K562 (cell line): ENCODE results near the gene ESRRB. TPM values are rescaled to one million over a fixed set of nuclear protein-coding genes. Genes with fewer than 3 reads are reported as not detected.

ENCODE experiments used
- BHLHE40 ChIP-seq: IDR thresholded peaks from 2 replicates; pipeline ENCODE4 v1.6.1; 2011; ENCODE audit warnings: low read length, improper control_type of control experiment
- CGGBP1 ChIP-seq: fragments of 250-450 bp; sonication (Bioruptor Pico); IDR thresholded peaks from 2 replicates; pipeline ENCODE4 v1.9.0; 2021; ENCODE audit warnings: mild to moderate bottlenecking
- CTCF ChIP-seq, 3 experiments: IDR thresholded peaks in 2 of 3; conservative IDR thresholded peaks in 1 of 3; 2 replicates each; pipeline ENCODE4 v1.5.1; 2011 to 2012; ENCODE audit warnings: low read length in 3 of 3, mild to moderate bottlenecking in 3 of 3, control low read depth in 2 of 3, improper control_type of control experiment in 1 of 3, inconsistent platforms in 1 of 3, low read depth in 1 of 3, mixed read lengths in 1 of 3, moderate library complexity in 1 of 3; ENCODE audit not compliant: insufficient read depth in 2 of 3
- EGR1 ChIP-seq: fragments of 450-650 bp; conservative IDR thresholded peaks from 2 replicates; pipeline ENCODE4 v1.6.1; 2017; ENCODE audit warnings: mild to moderate bottlenecking
- MAFG ChIP-seq: fragments of 450-650 bp; conservative IDR thresholded peaks from 2 replicates; pipeline ENCODE4 v1.6.1; 2016; ENCODE audit warnings: missing genetic modification characterization, missing compliant biosample characterization
- POLR2H ChIP-seq: IDR thresholded peaks from 2 replicates; pipeline ENCODE4 v1.6.1; 2016; ENCODE audit warnings: missing genetic modification characterization, low read depth, mild to moderate bottlenecking, control low read depth, missing compliant biosample characterization, moderate library complexity
- RAD21 ChIP-seq, 2 experiments: fragments of 250-450 bp in 1 of 2; fragments of 450-650 bp in 1 of 2; sonication (Bioruptor Pico) in 1 of 2; formaldehyde crosslinking in 1 of 2; IDR thresholded peaks in 1 of 2; conservative IDR thresholded peaks in 1 of 2; 2 replicates each; pipeline versions ENCODE4 v1.4.0 to v1.8.0; 2020 to 2022; ENCODE audit warnings: mild to moderate bottlenecking in 2 of 2, moderate library complexity in 1 of 2
- RB1 ChIP-seq: fragments of 450-650 bp; IDR thresholded peaks from 2 replicates; pipeline ENCODE4 v1.6.1; 2017; ENCODE audit warnings: low read depth, mild to moderate bottlenecking
- RBBP5 ChIP-seq: fragments of 200-600 bp; sonication (generic); IDR thresholded peaks from 2 replicates; pipeline ENCODE4 v1.6.1; 2012; ENCODE audit warnings: borderline replicate concordance, mild to moderate bottlenecking, low read length, control low read depth, inconsistent platforms; ENCODE audit not compliant: insufficient read depth, poor library complexity, severe bottlenecking
- SMC3 ChIP-seq: conservative IDR thresholded peaks from 2 replicates; pipeline ENCODE4 v1.6.1; 2011; ENCODE audit warnings: low read depth, low read length, improper control_type of control experiment; ENCODE audit not compliant: insufficient read depth
- SRSF7 ChIP-seq: fragments of 200-400 bp; formaldehyde crosslinking; optimal IDR thresholded peaks from 2 replicates; pipeline ENCODE3; 2017; ENCODE audit warnings: mild to moderate bottlenecking, low read depth, low read length
- STAG1 ChIP-seq: sonication (generic); formaldehyde crosslinking; IDR thresholded peaks from 2 replicates; pipeline ENCODE4 v1.5.0; 2020; ENCODE audit warnings: missing genetic modification reagents, borderline replicate concordance
- YY1 ChIP-seq, 3 experiments: IDR thresholded peaks; 2 replicates each; pipeline ENCODE4 v1.6.1; 2011; ENCODE audit warnings: low read length in 2 of 3, mild to moderate bottlenecking in 2 of 3, moderate library complexity in 2 of 3, borderline replicate concordance in 1 of 3, control low read depth in 1 of 3, low read depth in 1 of 3; ENCODE audit not compliant: insufficient read depth in 3 of 3, insufficient replicate concordance in 2 of 3, control insufficient read depth in 1 of 3, insufficient read length in 1 of 3; ENCODE audit errors: extremely low read depth in 1 of 3
- polyA plus RNA-seq, 8 experiments: library from polyadenylated mRNA; depleted of rRNA in 4 of 8; stranded (reverse) in 5 of 8; unstranded in 3 of 8; fragments of >200 nt; fragmentation: Nextera tagmentation in 2 of 8; fragmentation: Illumina TruSeq in 1 of 8; extraction: Ambion mirVana in 2 of 8; extraction: Trizol in 1 of 8; gene quantifications; 2 replicates each; pipeline versions ENCODE4 v1.2.1 to v1.2.3, GENCODE V29; 2011 to 2014; ENCODE audit warnings: inconsistent platforms in 1 of 8, missing spikeins in 1 of 8
- total RNA-seq, 7 experiments: library from RNA; depleted of rRNA in 6 of 7; stranded (reverse); fragments of >200 nt in 6 of 7; fragmentation: Illumina TruSeq in 2 of 7; extraction: Trizol in 2 of 7; gene quantifications; 2 replicates each; pipeline versions ENCODE4 v1.2.1 to v1.2.3, GENCODE V29; 2011 to 2021; ENCODE audit warnings: low replicate concordance in 1 of 7
- TF ChIP-seq, protein P1 (sequence below), 2 experiments: fragments of 450-650 bp in 1 of 2; sonication (generic) in 1 of 2; formaldehyde crosslinking in 1 of 2; IDR thresholded peaks in 1 of 2; conservative IDR thresholded peaks in 1 of 2; 2 replicates each; pipeline versions ENCODE4 v1.6.1 to v1.8.1; 2016 to 2023; ENCODE audit warnings: mild to moderate bottlenecking in 2 of 2, moderate library complexity in 2 of 2, inconsistent platforms in 1 of 2, missing genetic modification reagents in 1 of 2

Gene ESRRB
- total and polyA plus RNA-seq, 9 of the 15 experiments (the other 6 are each of a cell fraction or from before 2014, with no cell fraction given): 3.2 to 24.7 (median 14.5) TPM

DNA sequence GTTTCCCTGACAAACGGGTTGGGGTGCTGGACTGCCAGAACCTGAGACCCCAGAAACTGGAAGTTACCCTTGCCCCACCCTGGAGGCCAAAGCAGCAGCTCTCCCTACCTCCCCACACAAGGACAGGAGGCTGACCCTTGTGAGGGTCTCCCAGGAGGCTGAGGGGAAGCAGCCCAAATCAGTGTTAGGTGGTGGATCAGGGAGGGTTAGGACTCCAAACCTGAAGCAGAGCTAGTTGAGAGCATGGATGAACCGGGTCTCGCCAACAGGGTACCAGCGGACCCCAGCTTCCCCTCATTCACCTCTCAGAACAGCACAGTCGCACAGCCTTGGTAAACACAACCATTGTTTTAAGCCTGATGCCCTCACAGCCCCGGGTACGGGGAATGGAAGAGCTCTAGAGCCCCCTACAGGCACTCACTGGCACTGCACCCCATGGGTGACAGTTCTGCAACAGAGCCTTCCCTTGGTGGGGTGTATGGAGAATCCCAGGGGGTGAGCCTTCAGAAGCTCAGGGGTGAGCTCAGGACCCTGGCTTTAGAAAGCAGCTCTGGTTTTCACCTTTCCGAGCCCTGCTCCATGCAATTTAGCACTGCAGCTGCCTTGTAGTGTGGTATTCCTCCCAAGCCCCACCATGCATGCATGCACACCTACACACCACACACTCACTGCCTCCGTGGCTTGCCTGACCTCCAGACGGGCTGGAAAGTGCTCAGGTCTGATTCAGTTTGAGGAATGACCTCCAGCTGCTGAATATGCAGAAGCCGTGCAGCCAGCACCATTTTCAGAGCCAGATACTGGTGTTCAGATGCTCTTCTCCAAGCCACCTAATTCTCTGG lies 11.2 kb downstream of the ESRRB start (continued):
- no peak for TF ChIP-seq RBBP5
- no peak for TF ChIP-seq MAFG (tag)
- TF ChIP-seq YY1 (IDR thresholded peaks at IDR 0.05; ENCODE audit: borderline replicate concordance in 1 of 3, control insufficient read depth in 1 of 3, extremely low read depth in 1 of 3, insufficient read depth in 3 of 3, insufficient read length in 1 of 3, insufficient replicate concordance in 2 of 3, low read depth in 1 of 3, low read length in 2 of 3): peak in 1 of 3 experiments; percentile 16
- TF ChIP-seq STAG1 (CRISPR knock-in tag): peak; percentile 78; the same call in 1 of the 2 replicates
- TF ChIP-seq, protein P1, sequence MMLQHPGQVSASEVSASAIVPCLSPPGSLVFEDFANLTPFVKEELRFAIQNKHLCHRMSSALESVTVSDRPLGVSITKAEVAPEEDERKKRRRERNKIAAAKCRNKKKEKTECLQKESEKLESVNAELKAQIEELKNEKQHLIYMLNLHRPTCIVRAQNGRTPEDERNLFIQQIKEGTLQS (IDR thresholded peaks at IDR 0.05): no peak
- TF ChIP-seq, protein P1 (CRISPR knock-in tag; conservative IDR thresholded peaks at IDR 0.05): no peak
- no peak for TF ChIP-seq RB1
- TF ChIP-seq RAD21 (CRISPR knock-in tag; conservative IDR thresholded peaks at IDR 0.05 in 1 of 2, IDR thresholded peaks at IDR 0.05 in 1 of 2): peak; percentile 74 to 78
- TF ChIP-seq BHLHE40: 0 out of 2 replicates have a peak, but pooled peaks have one; percentile 12
- no peak for TF ChIP-seq POLR2H (tag)
- TF ChIP-seq CTCF (IDR thresholded peaks at IDR 0.05 in 2 of 3, conservative IDR thresholded peaks at IDR 0.05 in 1 of 3; ENCODE audit: insufficient read depth in 2 of 3, low read depth in 1 of 3, low read length in 3 of 3): peak; percentile 83 to 92 (median 84)
- peak; percentile 77 for TF ChIP-seq SMC3
- TF ChIP-seq CGGBP1: no peak
- TF ChIP-seq EGR1: no peak
- TF ChIP-seq SRSF7: no peak
